Prostate gland (tissue), 2 donors: Measurements from ENCODE around the gene HECTD1. TPM values are rescaled to one million over a fixed set of nuclear protein-coding genes. Genes with fewer than 3 reads are reported as not detected.
"Not testable (repeated sequence)": the region's sequence is repeated elsewhere in the genome, so short reads cannot be mapped to it uniquely, and the experiment has no call there.

Experiments
- DNase-seq: peaks from one replicate; pipeline ENCODE4 v3.0.0-alpha.2; 2019; ENCODE audit warnings: low spot score
- H3K27ac ChIP-seq, 2 donors: fragments of 200-600 bp; sonication (generic); 2 replicates each; pipeline ENCODE4 v1.5.1; 2017 to 2019
- H3K27me3 ChIP-seq: fragments of 200-600 bp; sonication (generic); replicated peaks from 2 replicates; pipeline ENCODE4 v1.5.1; 2019; ENCODE audit not compliant: insufficient read depth
- H3K36me3 ChIP-seq, 2 donors: fragments of 200-600 bp; sonication (generic); 1 replicate in 1 of 2; 2 replicates in 1 of 2; pipeline versions ENCODE4 v1.5.1 to v1.8.1; 2017 to 2019
- H3K4me1 ChIP-seq: fragments of 200-600 bp; sonication (generic); replicated peaks from 2 replicates; pipeline ENCODE4 v1.5.1; 2019
- H3K4me3 ChIP-seq, 2 donors: fragments of 200-600 bp; sonication (generic); 2 replicates each; pipeline ENCODE4 v1.5.1; 2017 to 2019
- H3K9me3 ChIP-seq: fragments of 200-600 bp; sonication (generic); 2 replicates; pipeline ENCODE4 v1.5.1; 2017
- CTCF ChIP-seq, 4 experiments: fragments of 200-600 bp in 2 of 4; fragments of 450-650 bp in 2 of 4; sonication (generic) in 2 of 4; IDR thresholded peaks; 1 replicate in 3 of 4; 2 replicates in 1 of 4; pipeline ENCODE4 v1.5.1; 2016 to 2019; ENCODE audit warnings: antibody characterized with exemption in 4 of 4, mild to moderate bottlenecking in 2 of 4, moderate library complexity in 2 of 4
- POLR2A ChIP-seq: fragments of 450-650 bp; IDR thresholded peaks from one replicate; pipeline ENCODE4 v1.6.1; 2016; ENCODE audit warnings: antibody characterized with exemption, mild to moderate bottlenecking
- POLR2AphosphoS5 ChIP-seq: sonication (generic); formaldehyde crosslinking; IDR thresholded peaks from one replicate; pipeline ENCODE4 v1.6.1; 2017; ENCODE audit warnings: antibody characterized with exemption
- WGBS: methylation state at CpG from one replicate; pipeline ENCODE4 v1.1.5; 2018; 5-methylcytosine and 5-hydroxymethylcytosine counted together
- intact Hi-C: fragments of 100-400 bp; cut with DNase I; formaldehyde crosslinking; loops from one replicate; pipeline ENCODE4 v1.14.2; 2022
- total RNA-seq, 2 donors: library from RNA; depleted of rRNA; stranded (reverse); fragments of >200 nt; gene quantifications; one replicate each; pipeline ENCODE4 v1.1.0, GENCODE V29; 2016

Gene HECTD1
- 100 to 1,000 TPM; 108 to 189 TPM for total RNA-seq

- H3K27me3 ChIP-seq: no peaks in the 10 kb centered on the region
- peak within 1 kb of the TSS; percentile 71 to 87 for H3K4me3 ChIP-seq
- WGBS: 1% methylated on average over 51 of the region's 79 CpGs
- H3K4me1 ChIP-seq: no peaks in the 10 kb centered on the region
- no peaks in the 10 kb centered on the region for H3K36me3 ChIP-seq
- no peaks in the 10 kb centered on the region for H3K9me3 ChIP-seq
- intact Hi-C loops: loop anchor here (2.0 to 5.0 kb wide), 2 partner anchors 41 to 181 kb away; partner anchors contain the start of gene STRN3
- TF ChIP-seq POLR2AphosphoS5: peak; percentile 48
- TF ChIP-seq POLR2A: peak; percentile 45
- peak; percentile 65 to 90 (median 79) for TF ChIP-seq CTCF (IDR thresholded peaks at IDR 0.05)
- peak; percentile 89 for DNase-seq
- peak within 1 kb of the TSS; percentile 98 to 99 for H3K27ac ChIP-seq
Observed at GRCh38 chr14:31207755-31208545, at the start of gene HECTD1. TSS of gene HECTD1 (minus strand) at chr14:31207793. CDS start at chr14:31205936, 1,857 bp downstream.

- TF ChIP-seq POLR2A (no peak), CTCF (IDR thresholded peaks at IDR 0.05) (no peak), POLR2AphosphoS5 (no peak)
- no peak for DNase-seq
- intact Hi-C loops: no loop called here
- H3K4me3 ChIP-seq: no peak overlapping the region
- H3K9me3 ChIP-seq: no peaks in the 10 kb centered on the region
- H3K36me3 ChIP-seq: no peaks in the 10 kb centered on the region
- H3K4me1 ChIP-seq: no peaks in the 10 kb centered on the region
- WGBS: 94% methylated on average over 1 of the region's 1 CpG
- no peak overlapping the region for H3K27ac ChIP-seq
- H3K27me3 ChIP-seq: no peaks in the 10 kb centered on the region
Observed at GRCh38 chr14:31257244-31257553, 49.6 kb upstream of the HECTD1 start.

- no peak overlapping the region for H3K27ac ChIP-seq
- no peaks in the 10 kb centered on the region for H3K9me3 ChIP-seq
- DNase-seq: no peak
- no peak overlapping the region for H3K4me3 ChIP-seq
- no peaks in the 10 kb centered on the region for H3K27me3 ChIP-seq
- intact Hi-C loops: no loop called here
- H3K4me1 ChIP-seq: no peaks in the 10 kb centered on the region
- no peaks in the 10 kb centered on the region for H3K36me3 ChIP-seq
- WGBS: 88% methylated on average over 5 of the region's 5 CpGs
- TF ChIP-seq POLR2A: no peak
- TF ChIP-seq POLR2AphosphoS5: no peak
- no peak for TF ChIP-seq CTCF (IDR thresholded peaks at IDR 0.05)
Observed at GRCh38 chr14:31256534-31257243, 49.1 kb upstream of the HECTD1 start.

GRCh38 chr14:31255918-31256317 lies 48.3 kb upstream of the HECTD1 start:
- H3K27ac ChIP-seq, H3K36me3 ChIP-seq, intact Hi-C loops, DNase-seq, H3K9me3 ChIP-seq, H3K27me3 ChIP-seq, H3K4me1 ChIP-seq, H3K4me3 ChIP-seq: not testable (repeated sequence)
- WGBS: 98% methylated on average over 4 of the region's 4 CpGs

GRCh38 chr14:31255286-31255685 lies 47.7 kb upstream of the HECTD1 start:
- TF ChIP-seq CTCF (IDR thresholded peaks at IDR 0.05) (no peak), POLR2A (no peak), POLR2AphosphoS5 (no peak)
- WGBS: 89% methylated on average over 2 of the region's 2 CpGs
- H3K27me3 ChIP-seq: no peaks in the 10 kb centered on the region

More at GRCh38 chr14:31255286-31255685, 47.7 kb upstream of the HECTD1 start:
- DNase-seq: no peak
- no peak overlapping the region for H3K27ac ChIP-seq
- H3K9me3 ChIP-seq: no peaks in the 10 kb centered on the region
- H3K36me3 ChIP-seq: no peaks in the 10 kb centered on the region
- no peaks in the 10 kb centered on the region for H3K4me1 ChIP-seq
- intact Hi-C loops: no loop called here
- no peak overlapping the region for H3K4me3 ChIP-seq
